HG02943 (cell line): ENCODE results near the gene DNAH17.

ENCODE experiments used
- ATAC-seq: cut with Tn5 transposase; IDR thresholded peaks from one replicate; pipeline ENCODE4 v1.9.1; 2021; ENCODE audit warnings: mild to moderate bottlenecking, low read depth, moderate library complexity; ENCODE audit not compliant: unreplicated experiment

The DNAH17 gene

DNA sequence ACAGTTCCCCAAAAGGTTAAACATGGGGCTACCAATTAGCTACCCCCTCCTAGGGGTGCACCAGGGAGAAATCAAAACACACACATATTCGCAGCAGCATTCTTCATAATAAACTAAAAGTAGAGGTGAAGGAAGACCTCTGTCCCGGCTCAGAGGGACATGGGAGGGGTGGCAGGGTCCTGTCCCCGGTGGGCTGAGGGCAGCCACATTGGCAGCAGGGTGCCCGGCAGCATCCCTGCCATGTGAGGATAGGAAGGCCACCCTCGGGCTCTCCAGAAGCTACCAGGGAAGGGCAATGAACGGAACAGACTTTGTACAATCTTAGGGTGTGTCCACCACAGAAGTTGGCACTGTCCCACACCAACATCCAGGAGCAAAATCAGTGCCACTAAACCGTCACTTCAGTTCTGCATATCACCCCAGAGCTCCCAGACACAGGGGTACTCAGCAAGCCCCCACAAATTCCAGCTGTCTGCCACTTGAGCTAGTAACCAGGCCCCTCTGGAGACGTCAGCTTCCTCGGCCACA is 3.1 kb upstream of the DNAH17 start:
- no peak for ATAC-seq

DNA sequence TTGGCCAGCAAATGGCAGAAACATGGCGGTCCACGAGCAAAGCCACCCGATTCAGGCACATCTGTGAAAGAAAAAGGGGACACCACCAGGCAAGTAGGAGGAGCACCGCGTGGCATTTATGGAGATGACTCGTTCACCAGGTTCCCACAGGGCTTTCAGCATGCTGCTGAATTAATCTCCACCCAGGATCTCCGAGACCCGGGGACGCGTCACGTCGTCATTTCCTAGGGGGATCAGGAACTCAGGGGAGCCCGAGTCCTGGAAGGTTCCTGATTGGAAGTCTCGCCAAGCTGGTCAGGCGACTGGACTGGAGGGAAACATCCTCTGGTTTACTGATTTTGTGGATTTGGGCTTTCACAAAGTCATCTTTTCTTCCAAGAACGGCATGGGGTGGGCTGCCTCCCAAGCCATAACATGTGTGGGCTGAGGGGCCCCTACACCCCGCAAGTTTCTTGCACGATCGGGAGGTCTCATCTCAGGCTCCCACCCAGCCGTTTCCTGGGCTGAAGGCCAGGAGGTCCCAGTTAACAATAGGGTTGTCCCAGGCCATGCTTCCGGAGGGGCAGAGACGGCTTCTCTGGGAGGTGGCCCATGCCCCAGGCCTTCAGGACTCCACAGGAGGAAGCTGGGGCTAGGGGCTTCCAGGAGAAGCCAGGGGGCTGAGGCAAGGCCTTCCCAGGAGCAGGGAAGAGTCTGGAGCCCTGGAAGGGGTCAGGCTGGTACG is 645 bp downstream of the DNAH17 start:
- ATAC-seq = no peak

DNA sequence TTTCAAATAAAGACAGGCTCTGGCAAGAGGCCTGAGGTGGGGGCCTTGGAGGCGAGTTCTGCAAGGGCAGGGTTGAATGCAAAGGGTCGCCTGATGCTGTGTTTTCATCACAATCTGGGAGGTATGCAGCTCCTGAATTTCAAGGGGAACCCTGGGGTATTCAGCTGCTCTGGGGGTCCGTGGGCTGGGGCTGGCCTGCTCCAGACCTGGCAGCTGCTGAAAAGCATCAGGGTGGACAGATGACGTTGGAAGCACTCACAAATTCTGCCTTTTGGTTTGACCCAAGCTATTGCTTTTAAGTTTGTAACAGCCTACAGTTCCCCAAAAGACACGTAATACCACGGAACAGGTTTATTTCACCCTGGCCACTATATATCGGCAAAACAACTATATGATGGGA is 1.3 kb downstream of the DNAH17 start:
- ATAC-seq = no peak

DNA sequence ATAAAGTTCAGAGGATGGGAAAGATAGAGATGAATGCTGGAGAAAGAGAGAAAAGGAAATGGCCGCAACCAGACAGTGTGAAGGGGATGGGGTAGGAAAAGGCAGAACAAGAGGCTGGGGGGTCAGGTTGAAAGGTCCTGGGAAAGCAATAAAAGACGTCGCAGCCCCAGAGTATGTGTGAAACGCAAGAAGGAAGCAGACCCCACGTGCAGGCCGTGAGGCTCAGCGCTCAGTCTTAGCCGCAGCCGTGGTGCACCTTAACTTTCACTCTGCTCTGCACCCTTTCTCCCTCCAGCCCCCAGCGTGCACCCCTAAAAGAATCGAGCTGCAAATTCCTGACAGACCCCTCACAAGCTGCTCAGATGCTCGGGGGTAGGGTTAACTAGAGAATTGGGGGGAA is 1.9 kb downstream of the DNAH17 start:
- ATAC-seq = no peak

DNA sequence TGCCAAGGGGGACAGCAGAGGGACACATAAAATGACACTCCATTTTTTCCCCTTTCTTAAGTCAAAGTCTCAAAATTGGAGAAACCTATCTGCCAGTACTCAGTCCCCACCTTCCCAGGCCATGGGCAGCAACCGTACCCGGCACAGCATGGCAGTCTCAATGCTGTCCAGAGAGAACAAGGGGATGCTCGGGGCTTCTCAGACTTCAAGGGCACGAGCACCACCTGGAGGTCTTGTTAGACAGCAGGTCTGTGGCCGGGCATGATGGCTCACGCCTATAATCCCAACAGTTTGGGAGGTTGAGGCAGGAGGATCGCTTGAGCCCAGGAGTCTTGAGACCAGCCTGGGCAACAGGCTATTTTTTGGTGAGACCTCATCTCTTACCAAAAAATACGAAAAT is 3.2 kb downstream of the DNAH17 start:
- no peak for ATAC-seq

DNA sequence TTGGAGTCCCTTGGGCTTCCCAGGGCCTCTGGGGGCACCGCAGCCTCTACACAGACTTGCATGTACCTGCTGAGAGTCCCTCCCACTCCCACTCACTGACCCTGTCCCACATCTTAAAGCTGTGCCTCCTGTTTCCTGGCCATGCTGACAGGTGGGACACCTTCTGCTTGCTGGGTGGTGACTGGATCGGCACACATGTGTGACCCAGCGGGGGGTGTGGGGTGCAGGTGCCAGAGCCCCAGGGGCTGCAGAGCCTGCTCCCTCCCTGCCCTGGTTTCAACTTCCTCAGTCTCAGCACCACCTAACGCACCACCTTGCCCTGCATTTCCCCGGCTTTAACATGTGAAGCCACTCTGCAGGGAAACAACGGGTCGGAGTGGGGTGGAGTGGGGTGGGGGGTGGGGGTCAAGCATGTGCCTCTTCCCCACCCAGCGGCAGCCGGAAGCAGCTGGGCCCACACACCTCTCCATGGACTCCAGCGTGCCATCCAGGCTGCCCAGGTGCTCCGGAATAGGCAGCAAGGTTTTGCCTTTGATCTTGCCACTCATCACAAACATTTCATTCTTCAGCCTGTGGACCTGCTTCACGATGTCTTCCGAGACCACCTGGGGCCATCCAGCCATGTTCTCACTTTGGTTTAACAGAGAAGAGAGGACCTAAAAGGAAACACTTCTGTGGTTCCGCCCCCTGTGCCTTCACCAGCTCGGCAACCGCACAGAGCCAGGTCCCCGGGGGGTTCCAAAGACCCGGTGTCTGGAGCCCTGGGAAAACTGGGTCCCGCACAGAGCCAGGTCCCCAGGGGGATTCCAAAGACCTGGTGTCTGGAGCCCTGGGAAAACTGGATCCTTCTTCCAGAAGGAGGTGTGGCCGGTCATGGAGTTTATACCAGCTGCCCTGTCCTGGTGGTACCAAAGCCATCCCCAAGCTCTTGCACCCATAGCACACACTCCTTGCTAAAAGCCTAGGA is 4.7 kb downstream of the DNAH17 start:
- ATAC-seq = no peak

DNA sequence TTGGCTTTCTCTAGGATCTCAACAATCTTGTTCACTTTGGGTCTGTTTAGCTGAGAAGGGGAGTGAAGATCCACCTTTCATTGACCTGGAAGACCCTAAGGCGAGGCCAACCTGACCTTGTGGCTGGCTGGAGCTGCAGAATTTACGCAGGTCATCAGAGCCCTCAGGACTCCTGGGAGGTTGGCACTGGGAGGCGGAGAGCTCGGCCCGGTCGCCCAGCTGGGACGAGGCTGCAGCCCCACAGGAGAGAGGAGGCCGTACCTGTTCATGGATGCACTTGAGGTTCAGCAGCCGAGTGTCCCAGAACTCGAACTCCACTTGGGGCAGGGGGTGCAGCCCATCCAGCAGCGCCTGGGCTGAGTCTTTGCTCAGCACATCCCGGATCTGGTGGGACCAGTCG is 5.9 kb downstream of the DNAH17 start:
- no peak for ATAC-seq

DNA sequence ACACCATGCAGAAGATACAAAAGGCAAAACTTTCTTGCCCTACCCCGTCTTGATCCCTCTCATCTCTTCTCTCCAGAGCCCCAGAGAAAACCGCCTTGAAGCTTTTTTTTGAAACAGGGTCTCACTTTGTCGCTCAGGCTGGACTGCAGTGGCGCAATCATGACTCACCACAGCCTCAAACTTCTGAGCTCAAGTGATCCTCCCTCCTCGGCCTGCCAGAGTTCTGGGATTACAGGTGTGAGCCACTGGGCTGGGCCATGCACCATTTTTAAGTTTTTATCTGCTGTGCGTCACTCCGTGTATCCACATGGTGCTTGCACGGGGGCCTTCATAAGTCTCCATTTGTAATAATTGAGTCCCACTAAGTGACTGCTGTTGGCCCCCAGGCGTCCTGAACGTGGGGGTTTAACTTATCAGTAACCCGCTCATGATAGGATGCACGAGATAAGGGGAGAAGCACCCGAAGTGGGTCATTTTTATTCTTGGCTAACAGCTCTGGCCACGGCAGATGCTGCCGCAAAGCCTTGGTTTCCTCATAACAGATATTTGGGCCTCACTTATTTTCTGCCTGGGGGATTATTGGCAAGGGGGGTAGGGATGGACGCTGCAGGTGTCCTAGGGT is 8.6 kb downstream of the DNAH17 start:
- no peak for ATAC-seq

DNA sequence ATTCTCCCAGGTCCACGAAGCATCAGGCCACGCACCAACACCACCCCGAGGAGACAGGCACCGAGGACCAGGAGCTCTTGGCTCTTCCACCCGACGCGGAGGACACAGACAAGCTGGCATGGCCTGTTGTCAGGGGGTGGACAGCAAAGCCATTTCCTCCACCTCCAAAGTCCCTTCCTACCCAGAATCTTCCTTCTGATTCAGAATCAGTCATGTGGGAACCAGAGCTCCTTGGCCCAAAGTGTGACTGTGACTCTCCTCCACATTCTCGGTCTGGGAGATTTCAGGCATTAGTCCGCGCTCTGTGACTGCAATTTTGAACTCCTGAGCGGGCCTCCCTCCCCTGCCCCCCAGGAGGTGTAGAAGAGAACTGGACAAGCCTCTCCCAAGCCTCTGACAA is 9.2 kb downstream of the DNAH17 start:
- no peak for ATAC-seq

DNA sequence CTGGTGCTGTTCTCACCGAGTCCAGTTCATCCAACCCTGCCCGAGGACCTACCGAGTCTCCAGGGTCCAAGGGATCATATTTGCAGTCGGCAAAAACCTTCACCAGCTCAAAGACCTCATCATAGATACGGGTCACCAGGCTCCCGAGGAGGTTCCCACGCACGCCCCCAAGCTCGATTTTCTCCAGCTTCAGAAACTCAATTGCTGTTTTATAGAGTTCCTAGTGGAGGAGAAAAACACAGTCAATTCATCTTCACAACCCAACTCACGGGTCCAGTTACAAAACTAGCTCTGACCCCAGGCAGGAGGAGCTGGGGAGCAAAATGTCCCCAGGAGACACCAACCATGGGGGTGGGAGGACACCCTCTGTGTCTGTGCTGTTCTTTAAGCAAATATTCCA is 10.2 kb downstream of the DNAH17 start:
- ATAC-seq = no peak

DNA sequence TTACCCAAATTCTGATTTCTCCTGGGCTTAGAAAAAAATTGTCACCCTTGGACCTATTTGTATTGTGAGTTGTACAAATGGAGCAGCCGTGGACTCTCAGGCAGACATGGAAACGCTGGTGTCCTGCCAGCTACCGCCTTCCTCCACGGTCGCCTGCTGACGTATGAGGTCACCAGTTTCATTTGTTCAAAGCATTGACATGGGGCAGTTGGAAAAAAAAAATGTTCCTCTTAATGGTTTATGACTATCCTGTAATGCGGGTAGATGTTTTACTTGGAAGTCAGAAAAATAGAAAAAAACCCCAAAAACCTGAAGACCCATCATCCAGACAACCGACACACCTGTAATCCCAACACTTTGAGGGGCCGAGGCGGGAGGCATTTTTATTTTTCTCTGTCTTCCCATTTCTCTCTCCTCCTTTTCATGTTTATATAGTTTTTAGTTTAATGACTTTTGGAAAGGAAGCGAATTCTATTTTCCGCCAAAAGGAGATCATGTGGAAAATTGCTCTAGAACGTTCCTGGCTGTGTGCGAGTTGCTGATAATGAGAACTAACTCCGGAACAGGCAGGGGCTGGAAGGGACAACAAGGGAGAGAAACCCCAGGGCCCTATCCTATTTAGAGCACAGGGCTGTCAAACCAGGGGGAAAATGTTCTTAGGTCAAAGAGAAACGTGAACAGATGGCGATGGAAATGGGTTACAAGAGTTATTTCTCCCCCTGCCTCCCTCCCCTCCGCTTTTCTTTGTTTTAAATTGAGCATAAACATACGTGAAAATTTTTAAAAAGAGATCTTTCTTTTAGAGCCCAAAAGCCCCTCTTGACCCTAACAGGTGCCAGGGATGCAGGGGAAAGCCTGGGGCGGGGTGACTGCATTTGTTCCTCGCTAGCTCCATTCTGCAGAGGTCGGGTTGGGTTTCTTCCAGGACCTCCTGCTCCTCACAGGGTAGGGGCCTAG is 13.7 kb downstream of the DNAH17 start:
- ATAC-seq = no peak

DNA sequence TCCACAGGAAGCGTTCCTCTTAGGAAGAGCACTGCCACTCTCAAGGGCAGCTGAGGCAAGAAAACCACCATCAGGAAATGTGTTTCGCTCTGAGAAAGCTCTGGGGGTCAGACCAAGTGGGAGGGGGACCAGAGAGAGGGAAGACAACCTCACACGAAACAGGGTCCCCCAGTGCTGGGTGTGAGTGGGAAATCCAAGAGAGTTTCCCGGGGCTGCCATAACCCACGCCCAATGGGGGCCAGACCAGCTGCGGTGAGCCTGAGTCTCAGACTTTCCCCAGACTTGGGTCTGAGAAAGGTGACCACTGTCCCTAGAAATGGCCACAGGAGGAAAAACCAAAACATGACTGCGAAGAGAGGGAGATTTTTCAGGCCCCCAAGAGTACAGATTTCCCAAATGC is 14.5 kb downstream of the DNAH17 start:
- ATAC-seq = no peak

DNA sequence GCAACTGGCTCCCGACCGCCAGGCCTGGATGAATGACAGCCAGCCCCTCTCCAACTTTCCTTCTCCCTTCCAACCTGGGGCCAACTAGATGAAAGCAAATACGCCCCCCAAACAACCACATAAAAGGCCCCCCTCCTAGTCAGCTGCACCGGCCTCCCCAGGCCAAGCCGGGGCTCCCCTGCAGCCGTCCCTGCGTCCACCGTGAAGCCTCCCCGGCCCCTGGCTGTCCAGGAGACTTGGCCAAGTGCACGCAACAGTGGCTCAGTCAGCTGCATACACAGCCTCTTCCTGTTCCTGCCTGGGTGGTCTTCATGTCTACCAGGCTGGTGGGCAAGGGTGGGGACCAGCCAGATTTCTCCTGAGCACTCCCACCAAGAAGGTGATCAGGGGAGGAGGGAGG is 16.0 kb downstream of the DNAH17 start:
- no peak for ATAC-seq

DNA sequence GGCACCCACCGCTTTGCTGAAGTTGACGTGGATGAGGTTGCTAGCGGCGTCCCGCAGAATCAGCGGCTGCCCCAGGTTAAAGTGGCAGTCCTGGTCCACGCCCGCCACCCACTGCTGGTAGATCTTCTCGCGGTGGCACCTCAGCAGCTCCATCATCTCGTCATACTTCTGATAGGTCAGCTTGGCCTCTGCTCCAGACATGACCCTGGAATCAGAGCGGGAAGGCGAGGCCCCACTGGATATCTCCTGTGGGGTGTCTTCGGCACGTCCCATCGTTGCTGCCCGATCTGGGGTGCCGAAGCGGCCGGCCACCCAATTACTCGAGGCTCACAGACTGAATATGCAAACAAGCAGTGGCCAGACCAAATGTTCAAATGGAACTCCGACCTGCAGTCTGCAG is 16.5 kb downstream of the DNAH17 start:
- no peak for ATAC-seq

DNA sequence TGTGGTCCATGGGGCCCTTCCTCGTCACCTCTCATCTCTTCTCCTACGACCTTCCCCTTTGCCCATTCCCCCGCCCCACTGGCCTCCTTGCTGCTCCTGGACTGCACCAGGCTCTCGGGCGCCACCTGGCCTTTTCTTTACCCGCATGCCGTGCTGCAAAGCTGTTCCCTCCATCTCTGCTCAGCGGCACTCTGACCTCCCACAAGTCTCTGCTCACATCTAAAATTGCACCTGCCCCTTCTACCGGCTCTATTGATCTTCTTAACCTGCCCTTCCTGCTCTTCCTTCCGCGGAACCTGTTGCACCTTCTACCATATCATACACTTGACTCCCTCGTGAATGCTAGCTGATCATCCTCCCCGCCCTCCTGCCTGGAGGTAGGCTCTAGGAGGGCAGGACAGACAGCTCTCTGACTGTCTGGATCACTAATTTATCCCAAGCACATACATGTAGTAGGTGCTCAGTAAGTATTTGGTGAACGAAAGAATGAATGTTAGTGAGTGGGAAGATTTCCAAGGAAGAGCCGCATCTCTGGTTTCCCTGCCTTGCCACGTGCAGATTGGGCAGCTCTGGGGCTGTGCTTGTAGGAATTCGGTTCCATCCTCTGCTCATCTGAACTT is 17.3 kb downstream of the DNAH17 start:
- ATAC-seq = no peak

DNA sequence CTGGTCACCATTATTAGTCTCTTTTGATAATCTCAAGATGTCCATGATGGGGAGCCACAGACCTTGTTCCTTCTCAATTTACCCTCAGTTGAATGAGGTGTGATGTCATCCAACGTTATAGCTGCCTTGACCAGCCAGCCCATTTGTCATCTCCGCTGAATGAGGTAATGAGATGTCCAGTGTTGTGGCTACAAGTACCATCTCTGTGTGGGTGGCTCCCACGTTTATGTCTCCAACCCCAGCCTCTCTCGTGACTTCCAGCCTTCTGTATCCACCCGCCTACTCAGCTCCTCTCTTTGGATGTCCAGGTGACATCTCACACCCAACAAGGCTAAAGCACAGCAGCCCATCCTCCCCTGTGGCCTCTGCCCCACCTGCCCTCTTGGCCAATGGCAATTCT is 18.2 kb downstream of the DNAH17 start:
- no peak for ATAC-seq

DNA sequence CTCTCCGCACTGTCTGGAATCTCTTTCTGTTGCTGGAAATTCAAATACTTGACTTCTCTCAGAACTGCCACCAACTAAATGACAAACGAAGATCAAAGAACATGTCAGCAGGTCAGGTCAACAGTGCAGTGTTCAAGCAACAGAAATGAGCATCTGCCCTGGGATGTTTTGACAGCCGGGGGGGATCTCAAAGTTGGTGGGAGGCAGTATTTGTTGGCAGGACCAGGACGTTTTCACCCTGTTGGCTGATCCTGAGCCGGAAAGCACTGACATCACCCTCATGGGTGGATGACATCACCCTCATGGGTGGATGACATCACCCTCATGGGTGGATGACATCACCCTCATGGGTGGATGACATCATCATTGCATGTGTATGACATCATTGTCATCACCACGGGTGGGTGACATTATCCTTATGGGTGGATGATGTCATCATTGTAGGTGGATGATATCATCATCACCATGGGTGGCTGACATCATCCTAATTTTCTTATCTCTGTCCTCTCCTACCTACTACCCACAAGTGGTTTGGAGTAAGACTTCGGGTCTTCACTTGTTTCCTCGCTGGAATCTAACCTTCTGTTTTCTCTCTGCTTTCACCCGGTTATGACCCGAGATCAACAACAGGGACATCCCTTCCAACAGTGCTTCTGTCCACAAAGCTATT is 18.9 kb downstream of the DNAH17 start:
- ATAC-seq = no peak

DNA sequence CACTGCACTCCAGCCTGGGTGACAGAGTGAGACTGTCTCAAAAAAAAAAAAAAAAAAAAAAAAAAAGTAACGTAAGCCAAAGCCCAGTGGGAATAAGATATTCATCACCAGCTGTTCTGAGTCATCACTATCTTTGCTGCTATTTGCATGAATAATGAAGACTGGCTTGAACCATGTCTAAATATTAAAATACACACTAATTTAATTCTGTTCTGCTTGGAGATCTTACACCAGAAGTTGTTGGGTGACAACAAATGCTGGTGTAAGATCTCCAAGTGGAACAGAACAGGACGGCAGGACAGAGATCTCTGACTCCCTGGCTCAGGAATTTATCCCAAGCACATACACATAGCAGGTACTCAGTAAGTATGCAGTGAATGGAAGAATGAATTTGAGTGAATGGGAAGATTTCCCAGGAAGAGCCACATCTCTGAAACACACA is 19.6 kb downstream of the DNAH17 start:
- ATAC-seq = no peak

DNA sequence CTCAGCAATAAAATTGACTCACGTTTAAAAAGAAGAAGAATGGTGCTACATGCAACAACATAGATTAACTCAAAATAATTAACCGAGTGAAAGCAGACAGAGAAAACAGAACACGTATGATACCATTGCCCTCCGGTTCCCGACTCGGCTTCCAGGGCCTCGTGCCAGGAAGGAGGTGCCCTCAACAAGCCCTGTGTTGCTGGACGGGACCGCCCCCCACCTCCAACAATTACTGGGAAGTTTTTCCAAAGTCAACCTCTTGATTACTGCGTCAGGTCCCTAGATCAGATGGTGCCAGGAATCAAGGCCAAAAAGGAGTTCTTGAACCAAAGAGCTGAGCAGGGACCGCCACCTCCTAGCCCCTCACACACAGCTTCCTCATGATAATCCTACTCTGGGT is 20.4 kb downstream of the DNAH17 start:
- no peak for ATAC-seq
